Measurements from ENCODE around the gene PTH1R. TPM values are rescaled to one million over a fixed set of nuclear protein-coding genes. Genes with fewer than 3 reads are reported as not detected.

Gene PTH1R
- total RNA-seq, 1 experiment from 2014 or later = 0.32 TPM

GRCh38 chr3:46854555-46854991 lies 22.9 kb upstream of the PTH1R start:
- intact Hi-C loops (cut with micrococcal nuclease) = no loop called here
- Histone ChIP-seq H3K9me3 (ENCODE audit: control insufficient read depth in 1 of 2, insufficient read depth in 1 of 2, low read depth in 1 of 2, low read length in 2 of 2) (no peaks in the 10 kb centered on the region), H3K9me2 (ENCODE audit: insufficient read depth) (no peaks in the 10 kb centered on the region), H4K20me1 (ENCODE audit: insufficient read depth) (no peaks in the 10 kb centered on the region), H3K9ac (ENCODE audit: low read length) (no peak overlapping the region), H2AFZ (ENCODE audit: low read depth, low read length, poor library complexity, severe bottlenecking) (no peak overlapping the region), H3K36me3 (ENCODE audit: control insufficient read depth in 1 of 2, insufficient read depth in 2 of 2, low read length in 2 of 2) (no peaks in the 10 kb centered on the region), H3K79me2 (ENCODE audit: insufficient read depth, low read length) (no peaks in the 10 kb centered on the region), H3K4me1 (ENCODE audit: control insufficient read depth in 1 of 2, insufficient read depth in 2 of 2, low read length in 2 of 2) (no peaks in the 10 kb centered on the region), H3K4me2 (ENCODE audit: low read length) (no peak overlapping the region), H3K4me3 (replicated peaks in 1 of 2; ENCODE audit: low read depth in 1 of 2, low read length in 2 of 2) (no peak overlapping the region), H3K27ac (ENCODE audit: low read depth, low read length) (no peak overlapping the region), H3K27me3 (ENCODE audit: insufficient read depth, low read length) (no peaks in the 10 kb centered on the region)
- ChIA-PET POLR2A (no interaction called here), RAD21 (ENCODE audit: low non-redundant PET in 1 of 2, low total read pairs in 2 of 2, uncharacterized antibody in 2 of 2, unreplicated experiment in 2 of 2) (no interaction called here), CTCF (no interaction called here)
- TF ChIP-seq SRF (IDR thresholded peaks at IDR 0.05; ENCODE audit: low read depth) (no peak), EZH2 (IDR thresholded peaks at IDR 0.05) (no peak), ATF3 (IDR thresholded peaks at IDR 0.05) (no peak), POLR2A (IDR thresholded peaks at IDR 0.05; ENCODE audit: borderline replicate concordance, extremely low read depth, insufficient read depth, insufficient read length) (no peak), JUND (IDR thresholded peaks at IDR 0.05) (no peak), SP1 (IDR thresholded peaks at IDR 0.05; ENCODE audit: low read depth) (no peak), POLR2AphosphoS5 (IDR thresholded peaks at IDR 0.05; ENCODE audit: low read depth, low read length) (no peak), ZNF274 (IDR thresholded peaks at IDR 0.05; ENCODE audit: low read depth, low read length) (no peak), RAD21 (IDR thresholded peaks at IDR 0.05; ENCODE audit: low read depth) (no peak), ZFX (IDR thresholded peaks at IDR 0.05) (no peak), CBX3 (IDR thresholded peaks at IDR 0.05; ENCODE audit: low read depth) (no peak), FOSL1 (IDR thresholded peaks at IDR 0.05; ENCODE audit: low read depth) (no peak), EZH2phosphoT487 (IDR thresholded peaks at IDR 0.05; ENCODE audit: borderline replicate concordance) (no peak), EGR1 (IDR thresholded peaks at IDR 0.05; ENCODE audit: low read depth) (no peak), YY1 (IDR thresholded peaks at IDR 0.05; ENCODE audit: extremely low read depth, insufficient replicate concordance, low read depth, low read length) (no peak), CEBPB (IDR thresholded peaks at IDR 0.05; ENCODE audit: low read depth) (no peak)
- TF ChIP-seq, protein P1, sequence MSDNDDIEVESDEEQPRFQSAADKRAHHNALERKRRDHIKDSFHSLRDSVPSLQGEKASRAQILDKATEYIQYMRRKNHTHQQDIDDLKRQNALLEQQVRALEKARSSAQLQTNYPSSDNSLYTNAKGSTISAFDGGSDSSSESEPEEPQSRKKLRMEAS (IDR thresholded peaks at IDR 0.05) = no peak
- TF ChIP-seq, protein P2, sequence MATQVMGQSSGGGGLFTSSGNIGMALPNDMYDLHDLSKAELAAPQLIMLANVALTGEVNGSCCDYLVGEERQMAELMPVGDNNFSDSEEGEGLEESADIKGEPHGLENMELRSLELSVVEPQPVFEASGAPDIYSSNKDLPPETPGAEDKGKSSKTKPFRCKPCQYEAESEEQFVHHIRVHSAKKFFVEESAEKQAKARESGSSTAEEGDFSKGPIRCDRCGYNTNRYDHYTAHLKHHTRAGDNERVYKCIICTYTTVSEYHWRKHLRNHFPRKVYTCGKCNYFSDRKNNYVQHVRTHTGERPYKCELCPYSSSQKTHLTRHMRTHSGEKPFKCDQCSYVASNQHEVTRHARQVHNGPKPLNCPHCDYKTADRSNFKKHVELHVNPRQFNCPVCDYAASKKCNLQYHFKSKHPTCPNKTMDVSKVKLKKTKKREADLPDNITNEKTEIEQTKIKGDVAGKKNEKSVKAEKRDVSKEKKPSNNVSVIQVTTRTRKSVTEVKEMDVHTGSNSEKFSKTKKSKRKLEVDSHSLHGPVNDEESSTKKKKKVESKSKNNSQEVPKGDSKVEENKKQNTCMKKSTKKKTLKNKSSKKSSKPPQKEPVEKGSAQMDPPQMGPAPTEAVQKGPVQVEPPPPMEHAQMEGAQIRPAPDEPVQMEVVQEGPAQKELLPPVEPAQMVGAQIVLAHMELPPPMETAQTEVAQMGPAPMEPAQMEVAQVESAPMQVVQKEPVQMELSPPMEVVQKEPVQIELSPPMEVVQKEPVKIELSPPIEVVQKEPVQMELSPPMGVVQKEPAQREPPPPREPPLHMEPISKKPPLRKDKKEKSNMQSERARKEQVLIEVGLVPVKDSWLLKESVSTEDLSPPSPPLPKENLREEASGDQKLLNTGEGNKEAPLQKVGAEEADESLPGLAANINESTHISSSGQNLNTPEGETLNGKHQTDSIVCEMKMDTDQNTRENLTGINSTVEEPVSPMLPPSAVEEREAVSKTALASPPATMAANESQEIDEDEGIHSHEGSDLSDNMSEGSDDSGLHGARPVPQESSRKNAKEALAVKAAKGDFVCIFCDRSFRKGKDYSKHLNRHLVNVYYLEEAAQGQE (IDR thresholded peaks at IDR 0.05; ENCODE audit: low read depth) = no peak
- TF ChIP-seq, protein P3, sequence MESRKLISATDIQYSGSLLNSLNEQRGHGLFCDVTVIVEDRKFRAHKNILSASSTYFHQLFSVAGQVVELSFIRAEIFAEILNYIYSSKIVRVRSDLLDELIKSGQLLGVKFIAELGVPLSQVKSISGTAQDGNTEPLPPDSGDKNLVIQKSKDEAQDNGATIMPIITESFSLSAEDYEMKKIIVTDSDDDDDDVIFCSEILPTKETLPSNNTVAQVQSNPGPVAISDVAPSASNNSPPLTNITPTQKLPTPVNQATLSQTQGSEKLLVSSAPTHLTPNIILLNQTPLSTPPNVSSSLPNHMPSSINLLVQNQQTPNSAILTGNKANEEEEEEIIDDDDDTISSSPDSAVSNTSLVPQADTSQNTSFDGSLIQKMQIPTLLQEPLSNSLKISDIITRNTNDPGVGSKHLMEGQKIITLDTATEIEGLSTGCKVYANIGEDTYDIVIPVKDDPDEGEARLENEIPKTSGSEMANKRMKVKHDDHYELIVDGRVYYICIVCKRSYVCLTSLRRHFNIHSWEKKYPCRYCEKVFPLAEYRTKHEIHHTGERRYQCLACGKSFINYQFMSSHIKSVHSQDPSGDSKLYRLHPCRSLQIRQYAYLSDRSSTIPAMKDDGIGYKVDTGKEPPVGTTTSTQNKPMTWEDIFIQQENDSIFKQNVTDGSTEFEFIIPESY (IDR thresholded peaks at IDR 0.05; ENCODE audit: extremely low read depth, insufficient replicate concordance, low read length) = no peak
- no peak for ATAC-seq
- no peak for DNase-seq (ENCODE audit: low read depth, low spot score)
- BruUV-seq (replicated peaks) = no TSS peak

Data from HCT116 (cell line).